ENCODE measurements around the gene HSP90B1. TPM values are rescaled to one million over a fixed set of nuclear protein-coding genes. Genes with fewer than 3 reads are reported as not detected.

HSP90B1 gene
- total RNA-seq, 1 experiment from 2014 or later: 888 TPM

DNA sequence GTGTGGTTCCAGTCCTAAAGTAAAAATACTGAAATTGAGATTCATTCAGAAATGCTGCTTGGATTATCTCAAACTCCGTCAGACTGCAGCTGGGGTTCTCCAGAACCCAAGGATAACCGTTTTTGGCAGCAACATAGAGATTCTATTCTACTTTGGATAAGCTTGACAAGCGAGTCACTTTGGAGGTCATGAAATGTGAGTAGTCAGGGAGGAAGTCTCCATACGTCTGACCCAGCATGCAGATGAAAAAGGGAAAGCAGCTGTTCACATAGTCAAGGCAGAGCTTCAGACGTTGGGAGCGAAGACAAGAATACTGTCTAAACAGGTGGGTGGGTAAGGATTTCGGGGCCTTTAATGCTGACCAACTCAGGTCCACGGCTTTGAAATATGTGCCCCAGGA is 14.9 kb upstream of the HSP90B1 start (continued):
- TF ChIP-seq ZNF274 (IDR thresholded peaks at IDR 0.05; ENCODE audit: low read depth, low read length): no peak
- TF ChIP-seq, protein P1, sequence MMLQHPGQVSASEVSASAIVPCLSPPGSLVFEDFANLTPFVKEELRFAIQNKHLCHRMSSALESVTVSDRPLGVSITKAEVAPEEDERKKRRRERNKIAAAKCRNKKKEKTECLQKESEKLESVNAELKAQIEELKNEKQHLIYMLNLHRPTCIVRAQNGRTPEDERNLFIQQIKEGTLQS (IDR thresholded peaks at IDR 0.05): no peak
- no peak for TF ChIP-seq EGR1 (IDR thresholded peaks at IDR 0.05; ENCODE audit: low read depth)
- no peak for TF ChIP-seq RAD21 (IDR thresholded peaks at IDR 0.05; ENCODE audit: low read depth)
- TF ChIP-seq CEBPB (IDR thresholded peaks at IDR 0.05; ENCODE audit: low read depth): no peak
- no peak for TF ChIP-seq POLR2A (IDR thresholded peaks at IDR 0.05; ENCODE audit: borderline replicate concordance, extremely low read depth, insufficient read depth, insufficient read length)
- TF ChIP-seq, protein P2, sequence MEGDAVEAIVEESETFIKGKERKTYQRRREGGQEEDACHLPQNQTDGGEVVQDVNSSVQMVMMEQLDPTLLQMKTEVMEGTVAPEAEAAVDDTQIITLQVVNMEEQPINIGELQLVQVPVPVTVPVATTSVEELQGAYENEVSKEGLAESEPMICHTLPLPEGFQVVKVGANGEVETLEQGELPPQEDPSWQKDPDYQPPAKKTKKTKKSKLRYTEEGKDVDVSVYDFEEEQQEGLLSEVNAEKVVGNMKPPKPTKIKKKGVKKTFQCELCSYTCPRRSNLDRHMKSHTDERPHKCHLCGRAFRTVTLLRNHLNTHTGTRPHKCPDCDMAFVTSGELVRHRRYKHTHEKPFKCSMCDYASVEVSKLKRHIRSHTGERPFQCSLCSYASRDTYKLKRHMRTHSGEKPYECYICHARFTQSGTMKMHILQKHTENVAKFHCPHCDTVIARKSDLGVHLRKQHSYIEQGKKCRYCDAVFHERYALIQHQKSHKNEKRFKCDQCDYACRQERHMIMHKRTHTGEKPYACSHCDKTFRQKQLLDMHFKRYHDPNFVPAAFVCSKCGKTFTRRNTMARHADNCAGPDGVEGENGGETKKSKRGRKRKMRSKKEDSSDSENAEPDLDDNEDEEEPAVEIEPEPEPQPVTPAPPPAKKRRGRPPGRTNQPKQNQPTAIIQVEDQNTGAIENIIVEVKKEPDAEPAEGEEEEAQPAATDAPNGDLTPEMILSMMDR (IDR thresholded peaks at IDR 0.05 in 2 of 3, conservative IDR thresholded peaks at IDR 0.05 in 1 of 3; ENCODE audit: borderline replicate concordance in 1 of 3, insufficient read depth in 1 of 3, low read depth in 2 of 3, low read length in 2 of 3): no peak
- TF ChIP-seq, protein P3, sequence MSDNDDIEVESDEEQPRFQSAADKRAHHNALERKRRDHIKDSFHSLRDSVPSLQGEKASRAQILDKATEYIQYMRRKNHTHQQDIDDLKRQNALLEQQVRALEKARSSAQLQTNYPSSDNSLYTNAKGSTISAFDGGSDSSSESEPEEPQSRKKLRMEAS (IDR thresholded peaks at IDR 0.05): no peak
- no peak for TF ChIP-seq JUND (IDR thresholded peaks at IDR 0.05)
- no peak for TF ChIP-seq SP1 (IDR thresholded peaks at IDR 0.05; ENCODE audit: low read depth)

DNA sequence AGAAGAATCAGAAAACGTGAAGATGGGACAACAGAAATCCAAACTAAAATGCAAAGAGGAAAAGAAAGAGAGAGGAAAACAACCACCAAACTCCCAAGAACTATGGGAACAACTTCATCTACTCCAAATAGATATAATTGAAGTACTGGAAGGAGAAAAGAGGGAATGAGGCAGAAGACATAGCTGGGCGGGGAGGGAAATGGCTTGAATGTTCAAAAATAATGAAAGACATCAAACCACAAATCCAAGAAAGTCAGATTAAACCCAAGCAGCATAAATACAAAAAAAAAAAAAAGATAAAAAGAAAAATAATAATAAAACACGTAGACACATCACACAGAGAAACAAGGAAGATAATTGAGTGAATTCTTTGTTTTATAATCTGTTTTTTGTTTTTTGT is 12.3 kb upstream of the HSP90B1 start:
- Histone ChIP-seq H3K36me3 (ENCODE audit: control insufficient read depth in 1 of 2, insufficient read depth in 2 of 2, low read length in 2 of 2) (no peaks in the 10 kb centered on the region), H3K27ac (ENCODE audit: low read depth, low read length) (no peak overlapping the region), H3K27me3 (ENCODE audit: insufficient read depth, low read length) (no peaks in the 10 kb centered on the region), H3K9ac (ENCODE audit: low read length) (no peak overlapping the region), H3K9me2 (ENCODE audit: insufficient read depth) (no peaks in the 10 kb centered on the region), H3K79me2 (ENCODE audit: insufficient read depth, low read length) (no peaks in the 10 kb centered on the region), H3K4me2 (ENCODE audit: low read length) (no peak overlapping the region), H4K20me1 (ENCODE audit: insufficient read depth) (no peaks in the 10 kb centered on the region), H2AFZ (ENCODE audit: low read depth, low read length, poor library complexity, severe bottlenecking) (no peak overlapping the region), H3K4me1 (ENCODE audit: control insufficient read depth in 1 of 2, insufficient read depth in 2 of 2, low read length in 2 of 2) (no peaks in the 10 kb centered on the region), H3K9me3 (ENCODE audit: control insufficient read depth in 1 of 2, insufficient read depth in 1 of 2, low read depth in 1 of 2, low read length in 2 of 2) (0 out of 4 replicates have a peak, but pooled peaks cover 0 to 8% of the 10 kb centered on the region in 2 experiments), H3K4me3 (replicated peaks in 1 of 2; ENCODE audit: low read depth in 1 of 2, low read length in 2 of 2) (no peak overlapping the region)
- ChIA-PET CTCF (no interaction called here), RAD21 (ENCODE audit: low non-redundant PET in 1 of 2, low total read pairs in 2 of 2, uncharacterized antibody in 2 of 2, unreplicated experiment in 2 of 2) (no interaction called here), POLR2A (no interaction called here)
- DNase-seq (ENCODE audit: low read depth, low spot score) (no peak), ATAC-seq (no peak)
- BruUV-seq (replicated peaks): no TSS peak
- intact Hi-C loops (cut with micrococcal nuclease): no loop called here
- TF ChIP-seq FOSL1 (IDR thresholded peaks at IDR 0.05; ENCODE audit: low read depth): no peak
- no peak for TF ChIP-seq SP1 (IDR thresholded peaks at IDR 0.05; ENCODE audit: low read depth)
- TF ChIP-seq ZNF274 (IDR thresholded peaks at IDR 0.05; ENCODE audit: low read depth, low read length): no peak
- TF ChIP-seq, protein P2 (IDR thresholded peaks at IDR 0.05 in 2 of 3, conservative IDR thresholded peaks at IDR 0.05 in 1 of 3; ENCODE audit: borderline replicate concordance in 1 of 3, insufficient read depth in 1 of 3, low read depth in 2 of 3, low read length in 2 of 3): no peak
- no peak for TF ChIP-seq TCF7L2 (IDR thresholded peaks at IDR 0.05; ENCODE audit: borderline replicate concordance, extremely low read depth, insufficient read depth, insufficient read length)
- TF ChIP-seq JUND (IDR thresholded peaks at IDR 0.05): no peak
- TF ChIP-seq, protein P4, sequence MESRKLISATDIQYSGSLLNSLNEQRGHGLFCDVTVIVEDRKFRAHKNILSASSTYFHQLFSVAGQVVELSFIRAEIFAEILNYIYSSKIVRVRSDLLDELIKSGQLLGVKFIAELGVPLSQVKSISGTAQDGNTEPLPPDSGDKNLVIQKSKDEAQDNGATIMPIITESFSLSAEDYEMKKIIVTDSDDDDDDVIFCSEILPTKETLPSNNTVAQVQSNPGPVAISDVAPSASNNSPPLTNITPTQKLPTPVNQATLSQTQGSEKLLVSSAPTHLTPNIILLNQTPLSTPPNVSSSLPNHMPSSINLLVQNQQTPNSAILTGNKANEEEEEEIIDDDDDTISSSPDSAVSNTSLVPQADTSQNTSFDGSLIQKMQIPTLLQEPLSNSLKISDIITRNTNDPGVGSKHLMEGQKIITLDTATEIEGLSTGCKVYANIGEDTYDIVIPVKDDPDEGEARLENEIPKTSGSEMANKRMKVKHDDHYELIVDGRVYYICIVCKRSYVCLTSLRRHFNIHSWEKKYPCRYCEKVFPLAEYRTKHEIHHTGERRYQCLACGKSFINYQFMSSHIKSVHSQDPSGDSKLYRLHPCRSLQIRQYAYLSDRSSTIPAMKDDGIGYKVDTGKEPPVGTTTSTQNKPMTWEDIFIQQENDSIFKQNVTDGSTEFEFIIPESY (IDR thresholded peaks at IDR 0.05; ENCODE audit: extremely low read depth, insufficient replicate concordance, low read length): no peak
- TF ChIP-seq, protein P1 (IDR thresholded peaks at IDR 0.05): no peak
- no peak for TF ChIP-seq EGR1 (IDR thresholded peaks at IDR 0.05; ENCODE audit: low read depth)
- TF ChIP-seq RAD21 (IDR thresholded peaks at IDR 0.05; ENCODE audit: low read depth): no peak
- TF ChIP-seq EZH2 (IDR thresholded peaks at IDR 0.05): no peak
- TF ChIP-seq CEBPB (IDR thresholded peaks at IDR 0.05; ENCODE audit: low read depth): no peak

Data from HCT116 (cell line).